ENCODE data around the gene USP20.

Gene USP20

GRCh38 chr9:129826344-129826743 lies 8.9 kb upstream of the USP20 start:
- in situ Hi-C loops (cut with HindIII; ENCODE audit: low pct_ligation_motif_present, low sequenced_read_pairs) = no loop called here
- H3K27ac ChIP-seq = no peak overlapping the region
- DNase-seq = no peak
- no peaks in the 10 kb centered on the region for H3K27me3 ChIP-seq (replicated peaks)
- no peak overlapping the region for H3K4me3 ChIP-seq (ENCODE audit: low read depth, low read length)
- TF ChIP-seq, protein P1, sequence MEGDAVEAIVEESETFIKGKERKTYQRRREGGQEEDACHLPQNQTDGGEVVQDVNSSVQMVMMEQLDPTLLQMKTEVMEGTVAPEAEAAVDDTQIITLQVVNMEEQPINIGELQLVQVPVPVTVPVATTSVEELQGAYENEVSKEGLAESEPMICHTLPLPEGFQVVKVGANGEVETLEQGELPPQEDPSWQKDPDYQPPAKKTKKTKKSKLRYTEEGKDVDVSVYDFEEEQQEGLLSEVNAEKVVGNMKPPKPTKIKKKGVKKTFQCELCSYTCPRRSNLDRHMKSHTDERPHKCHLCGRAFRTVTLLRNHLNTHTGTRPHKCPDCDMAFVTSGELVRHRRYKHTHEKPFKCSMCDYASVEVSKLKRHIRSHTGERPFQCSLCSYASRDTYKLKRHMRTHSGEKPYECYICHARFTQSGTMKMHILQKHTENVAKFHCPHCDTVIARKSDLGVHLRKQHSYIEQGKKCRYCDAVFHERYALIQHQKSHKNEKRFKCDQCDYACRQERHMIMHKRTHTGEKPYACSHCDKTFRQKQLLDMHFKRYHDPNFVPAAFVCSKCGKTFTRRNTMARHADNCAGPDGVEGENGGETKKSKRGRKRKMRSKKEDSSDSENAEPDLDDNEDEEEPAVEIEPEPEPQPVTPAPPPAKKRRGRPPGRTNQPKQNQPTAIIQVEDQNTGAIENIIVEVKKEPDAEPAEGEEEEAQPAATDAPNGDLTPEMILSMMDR (IDR thresholded peaks at IDR 0.05; ENCODE audit: low read depth, low read length, missing control alignments) = no peak
- peaks cover 41% of the 10 kb centered on the region for H3K36me3 ChIP-seq (replicated peaks)

DNA sequence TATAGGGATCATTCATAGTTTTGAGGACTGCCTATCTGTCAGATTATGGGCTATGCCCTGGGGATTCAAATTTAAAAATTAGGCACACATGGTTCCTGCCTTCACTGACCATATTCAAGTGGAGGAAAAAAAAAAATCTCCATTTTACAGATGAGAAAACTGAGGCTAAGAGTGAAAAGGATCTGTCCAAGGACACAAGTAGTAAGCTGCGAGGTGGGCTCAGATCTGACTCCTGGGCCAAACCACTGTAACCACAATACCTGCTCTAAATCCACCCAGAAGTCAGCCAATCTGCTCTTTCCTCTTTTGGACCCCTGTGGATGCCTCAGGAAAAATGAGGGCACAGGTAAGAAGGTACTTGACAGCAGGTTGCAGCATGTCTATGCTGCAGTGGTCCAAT lies 8.5 kb upstream of the USP20 start:
- Histone ChIP-seq H3K4me3 (ENCODE audit: low read depth, low read length) (no peak overlapping the region), H3K27me3 (replicated peaks) (no peaks in the 10 kb centered on the region), H3K27ac (no peak overlapping the region), H3K36me3 (replicated peaks) (peaks cover 41% of the 10 kb centered on the region)
- DNase-seq = no peak
- in situ Hi-C loops (cut with HindIII; ENCODE audit: low pct_ligation_motif_present, low sequenced_read_pairs) = no loop called here
- TF ChIP-seq, protein P1 (IDR thresholded peaks at IDR 0.05; ENCODE audit: low read depth, low read length, missing control alignments) = no peak

- Histone ChIP-seq H3K27me3 (replicated peaks) (no peaks in the 10 kb centered on the region), H3K4me3 (ENCODE audit: low read depth, low read length) (no peak overlapping the region), H3K36me3 (replicated peaks) (peaks cover 37% of the 10 kb centered on the region), H3K27ac (no peak overlapping the region)
- in situ Hi-C loops (cut with HindIII; ENCODE audit: low pct_ligation_motif_present, low sequenced_read_pairs) = no loop called here
- no peak for DNase-seq
- TF ChIP-seq, protein P1 (IDR thresholded peaks at IDR 0.05; ENCODE audit: low read depth, low read length, missing control alignments) = no peak
Observed at GRCh38 chr9:129828051-129828450, 7.2 kb upstream of the USP20 start.

- no peak overlapping the region for H3K4me3 ChIP-seq (ENCODE audit: low read depth, low read length)
- no peaks in the 10 kb centered on the region for H3K27me3 ChIP-seq (replicated peaks)
- H3K27ac ChIP-seq = no peak overlapping the region
- H3K36me3 ChIP-seq (replicated peaks) = peaks cover 40% of the 10 kb centered on the region
- DNase-seq = no peak
- TF ChIP-seq, protein P1 (IDR thresholded peaks at IDR 0.05; ENCODE audit: low read depth, low read length, missing control alignments) = no peak
- in situ Hi-C loops (cut with HindIII; ENCODE audit: low pct_ligation_motif_present, low sequenced_read_pairs) = no loop called here
Observed at GRCh38 chr9:129828969-129829368, 6.3 kb upstream of the USP20 start.

GRCh38 chr9:129832982-129833381 lies 2.3 kb upstream of the USP20 start:
- Histone ChIP-seq H3K4me3 (ENCODE audit: low read depth, low read length) (no peak overlapping the region), H3K27me3 (replicated peaks) (no peaks in the 10 kb centered on the region), H3K36me3 (replicated peaks) (peaks cover 38% of the 10 kb centered on the region), H3K27ac (no peak overlapping the region)
- in situ Hi-C loops (cut with HindIII; ENCODE audit: low pct_ligation_motif_present, low sequenced_read_pairs) = no loop called here
- DNase-seq = no peak
- TF ChIP-seq, protein P1 (IDR thresholded peaks at IDR 0.05; ENCODE audit: low read depth, low read length, missing control alignments) = no peak

GRCh38 chr9:129834489-129835127 lies 650 bp upstream of the USP20 start:
- DNase-seq = no peak
- Histone ChIP-seq H3K4me3 (ENCODE audit: low read depth, low read length) (peak overlapping the region; percentile 96), H3K27ac (peak overlapping the region; percentile 23), H3K36me3 (replicated peaks) (peaks cover 24% of the 10 kb centered on the region), H3K27me3 (replicated peaks) (no peaks in the 10 kb centered on the region)
- in situ Hi-C loops (cut with HindIII; ENCODE audit: low pct_ligation_motif_present, low sequenced_read_pairs) = no loop called here
- TF ChIP-seq, protein P1 (IDR thresholded peaks at IDR 0.05; ENCODE audit: low read depth, low read length, missing control alignments) = no peak

Measured in brain microvascular endothelial cell (primary cell).